Testis (tissue), 5 donors: Measurements from ENCODE around the gene MCAT. TPM values are rescaled to one million over a fixed set of nuclear protein-coding genes. Genes with fewer than 3 reads are reported as not detected.

Source experiments
- DNase-seq: peaks from one replicate; pipeline ENCODE4 v3.0.0-alpha.2; 2019
- H3K27ac ChIP-seq, 2 donors: fragments of 200-600 bp; sonication (generic); one replicate each; pipeline ENCODE4 v1.5.1; 2019
- H3K27me3 ChIP-seq: fragments of 200-600 bp; sonication (generic); one replicate; pipeline ENCODE4 v1.5.1; 2019
- H3K36me3 ChIP-seq: fragments of 200-600 bp; sonication (generic); one replicate; pipeline ENCODE4 v1.5.1; 2017; ENCODE audit warnings: low read depth; ENCODE audit errors: missing control alignments
- H3K4me1 ChIP-seq: fragments of 200-600 bp; sonication (generic); one replicate; pipeline ENCODE4 v1.5.1; 2019
- H3K4me3 ChIP-seq, 2 donors: fragments of 200-600 bp; sonication (generic); one replicate each; pipeline ENCODE4 v1.5.1; 2017 to 2019
- H3K9me3 ChIP-seq: fragments of 200-600 bp; sonication (generic); one replicate; pipeline ENCODE4 v1.5.1; 2017
- POLR2A ChIP-seq: fragments of 450-650 bp; IDR thresholded peaks from one replicate; pipeline ENCODE4 v1.6.1; 2017; ENCODE audit warnings: antibody characterized with exemption, mild to moderate bottlenecking, moderate library complexity
- WGBS, 2 donors: methylation state at CpG; one replicate each; pipeline ENCODE4 v1.1.5; 2018; 5-methylcytosine and 5-hydroxymethylcytosine counted together
- intact Hi-C: fragments of 100-400 bp; cut with DNase I; formaldehyde crosslinking; loops from one replicate; pipeline ENCODE4 v1.15.1; 2023; ENCODE audit warnings: low total_unique reads
- long read RNA-seq, 2 donors: transcript quantifications; one replicate each; lab custom pipeline, GENCODE V29; 2026
- polyA plus RNA-seq: library from polyadenylated mRNA; stranded (reverse); fragments of 350-450 nt; fragmentation: Illumina TruSeq; extraction: RNeasy Lipid Tissue Mini Kit (QIAGEN cat#74804); gene quantifications from one replicate; pipeline ENCODE4 v1.2.3, GENCODE V29; 2014; ENCODE audit warnings: low read depth, low replicate concordance; ENCODE audit not compliant: insufficient read depth
- total RNA-seq, 2 donors: library from RNA; depleted of rRNA; stranded (reverse); fragments of >200 nt; gene quantifications; one replicate each; pipeline ENCODE4 v1.2.3, GENCODE V29; 2016
- TF ChIP-seq, protein P1 (sequence below), 3 experiments: fragments of 450-650 bp in 2 of 3; fragments of 200-600 bp in 1 of 3; sonication (generic) in 1 of 3; IDR thresholded peaks; one replicate each; pipeline ENCODE4 v1.5.1; 2016 to 2019; ENCODE audit warnings: antibody characterized with exemption in 3 of 3, mild to moderate bottlenecking in 2 of 3, moderate library complexity in 1 of 3

Gene MCAT
- total RNA-seq (10 to 100 TPM; 43.1 to 46.5 TPM), polyA plus RNA-seq (25.4 TPM)
- long read RNA-seq, donor 1, transcript MCAT-201 (4 exons, 2,056 nt), result major isoform, 6 of 8 reads
- long read RNA-seq, donor 1, partial matches to known transcripts, result 0 of 8 reads
- long read RNA-seq, donor 1, other reads (novel, unspliced or antisense), result 0 of 8 reads
- long read RNA-seq, donor 2, transcript MCAT-201 (4 exons, 2,056 nt), result major isoform, 7 of 9 reads
- long read RNA-seq, donor 2, partial matches to known transcripts, result 0 of 9 reads
- long read RNA-seq, donor 2, other reads (novel, unspliced or antisense), result 0 of 9 reads

- TF ChIP-seq, protein P1, sequence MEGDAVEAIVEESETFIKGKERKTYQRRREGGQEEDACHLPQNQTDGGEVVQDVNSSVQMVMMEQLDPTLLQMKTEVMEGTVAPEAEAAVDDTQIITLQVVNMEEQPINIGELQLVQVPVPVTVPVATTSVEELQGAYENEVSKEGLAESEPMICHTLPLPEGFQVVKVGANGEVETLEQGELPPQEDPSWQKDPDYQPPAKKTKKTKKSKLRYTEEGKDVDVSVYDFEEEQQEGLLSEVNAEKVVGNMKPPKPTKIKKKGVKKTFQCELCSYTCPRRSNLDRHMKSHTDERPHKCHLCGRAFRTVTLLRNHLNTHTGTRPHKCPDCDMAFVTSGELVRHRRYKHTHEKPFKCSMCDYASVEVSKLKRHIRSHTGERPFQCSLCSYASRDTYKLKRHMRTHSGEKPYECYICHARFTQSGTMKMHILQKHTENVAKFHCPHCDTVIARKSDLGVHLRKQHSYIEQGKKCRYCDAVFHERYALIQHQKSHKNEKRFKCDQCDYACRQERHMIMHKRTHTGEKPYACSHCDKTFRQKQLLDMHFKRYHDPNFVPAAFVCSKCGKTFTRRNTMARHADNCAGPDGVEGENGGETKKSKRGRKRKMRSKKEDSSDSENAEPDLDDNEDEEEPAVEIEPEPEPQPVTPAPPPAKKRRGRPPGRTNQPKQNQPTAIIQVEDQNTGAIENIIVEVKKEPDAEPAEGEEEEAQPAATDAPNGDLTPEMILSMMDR (IDR thresholded peaks at IDR 0.05), result no peak
- no peak for TF ChIP-seq POLR2A
- Histone ChIP-seq H3K9me3 (no peaks in the 10 kb centered on the region), H3K4me3 (peak within 1 kb of the TSS; percentile 88 to 98), H3K27ac (peak within 1 kb of the TSS; percentile 16 to 36), H3K36me3 (no peaks in the 10 kb centered on the region), H3K27me3 (no peaks in the 10 kb centered on the region), H3K4me1 (peaks cover 12% of the 10 kb centered on the region)
- peak; percentile 88 for DNase-seq
- 0% methylated on average over 11 to 41 of the region's 83 CpGs for WGBS, 2 donors
- intact Hi-C loops, result no loop called here
These were observed at the start of gene MCAT for GRCh38 chr22:43142880-43143562. TSS of gene MCAT (minus strand) at chr22:43143398. CDS start at chr22:43143348, 50 bp downstream.

- no peak for TF ChIP-seq POLR2A
- TF ChIP-seq, protein P1 (IDR thresholded peaks at IDR 0.05), result no peak
- H3K36me3 ChIP-seq, result no peaks in the 10 kb centered on the region
- no peak overlapping the region for H3K4me3 ChIP-seq
- H3K27me3 ChIP-seq, result no peaks in the 10 kb centered on the region
- intact Hi-C loops, result no loop called here
- H3K4me1 ChIP-seq, result no peaks in the 10 kb centered on the region
- H3K9me3 ChIP-seq, result no peaks in the 10 kb centered on the region
- DNase-seq, result no peak
- no peak overlapping the region for H3K27ac ChIP-seq
These were observed 48.6 kb upstream of the MCAT start for GRCh38 chr22:43191831-43192230.

DNA sequence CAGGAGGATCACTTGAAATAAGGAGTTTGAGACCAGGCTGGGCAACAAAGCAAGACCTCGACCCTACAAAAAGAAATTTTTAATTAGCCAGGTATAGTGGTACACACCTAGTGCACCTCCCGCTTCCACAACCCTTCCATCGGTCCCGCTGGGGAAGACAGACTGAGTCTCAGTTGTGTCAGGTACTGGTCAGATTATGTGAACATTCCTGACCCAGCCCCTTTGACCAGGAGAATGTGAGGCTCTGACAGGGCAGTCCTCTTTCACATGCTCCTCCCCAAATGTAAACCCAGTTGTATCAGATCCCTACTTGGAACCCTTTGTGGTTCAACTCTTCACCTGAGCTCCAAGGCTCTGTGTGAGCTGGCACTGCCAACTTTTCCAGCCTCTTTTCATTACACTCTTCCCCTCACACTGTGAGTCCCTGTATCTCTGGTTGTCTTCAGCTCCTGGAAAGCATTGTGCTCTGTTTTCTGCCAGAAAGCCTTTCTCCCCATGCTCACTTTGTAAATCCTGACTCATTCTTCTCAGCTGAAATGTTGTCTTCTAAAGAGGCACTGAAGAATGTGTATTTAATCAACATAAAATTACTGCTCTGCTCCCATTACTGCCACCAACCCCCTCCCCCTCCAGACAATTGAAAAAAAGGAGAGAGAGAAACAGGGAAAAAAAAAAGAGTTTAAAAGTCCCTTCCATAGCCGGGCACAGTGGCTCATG lies 45.8 kb upstream of the MCAT start:
- no peaks in the 10 kb centered on the region for H3K9me3 ChIP-seq
- H3K27me3 ChIP-seq, result no peaks in the 10 kb centered on the region
- H3K4me3 ChIP-seq, result no peak overlapping the region
- no peak for DNase-seq
- H3K36me3 ChIP-seq, result no peaks in the 10 kb centered on the region
- intact Hi-C loops, result no loop called here
- H3K27ac ChIP-seq, result no peak overlapping the region
- TF ChIP-seq, protein P1 (IDR thresholded peaks at IDR 0.05), result no peak
- no peak for TF ChIP-seq POLR2A
- WGBS, 2 donors, result 72 to 86% methylated on average over 5 of the region's 5 CpGs
- H3K4me1 ChIP-seq, result peaks cover 19% of the 10 kb centered on the region

GRCh38 chr22:43187171-43188099 lies 44.2 kb upstream of the MCAT start:
- Histone ChIP-seq H3K9me3 (no peaks in the 10 kb centered on the region), H3K4me3 (peak overlapping the region; percentile 67 to 69), H3K27me3 (no peaks in the 10 kb centered on the region), H3K4me1 (peaks cover 32% of the 10 kb centered on the region), H3K27ac (peak overlapping the region; percentile 85 to 91), H3K36me3 (no peaks in the 10 kb centered on the region)
- no peak for TF ChIP-seq POLR2A
- TF ChIP-seq, protein P1 (IDR thresholded peaks at IDR 0.05), result peak; percentile 60 to 85 (median 76)
- WGBS, 2 donors, result 6 to 9% methylated on average over 9 to 21 of the region's 86 CpGs
- intact Hi-C loops, result no loop called here
- DNase-seq, result peak; percentile 96
